Fibroblast of skin of left quadriceps (primary cell): ENCODE results near the gene TSPAN9.

Source experiments
- DNase-seq, 2 experiments: peaks; one replicate each; pipeline ENCODE4 v3.0.0-alpha.2; 2013; ENCODE audit warnings: low read depth in 2 of 2

The TSPAN9 gene

GRCh38 chr12:3077572-3078081 lies 448 bp downstream of the TSPAN9 start:
- no peak for DNase-seq

DNA sequence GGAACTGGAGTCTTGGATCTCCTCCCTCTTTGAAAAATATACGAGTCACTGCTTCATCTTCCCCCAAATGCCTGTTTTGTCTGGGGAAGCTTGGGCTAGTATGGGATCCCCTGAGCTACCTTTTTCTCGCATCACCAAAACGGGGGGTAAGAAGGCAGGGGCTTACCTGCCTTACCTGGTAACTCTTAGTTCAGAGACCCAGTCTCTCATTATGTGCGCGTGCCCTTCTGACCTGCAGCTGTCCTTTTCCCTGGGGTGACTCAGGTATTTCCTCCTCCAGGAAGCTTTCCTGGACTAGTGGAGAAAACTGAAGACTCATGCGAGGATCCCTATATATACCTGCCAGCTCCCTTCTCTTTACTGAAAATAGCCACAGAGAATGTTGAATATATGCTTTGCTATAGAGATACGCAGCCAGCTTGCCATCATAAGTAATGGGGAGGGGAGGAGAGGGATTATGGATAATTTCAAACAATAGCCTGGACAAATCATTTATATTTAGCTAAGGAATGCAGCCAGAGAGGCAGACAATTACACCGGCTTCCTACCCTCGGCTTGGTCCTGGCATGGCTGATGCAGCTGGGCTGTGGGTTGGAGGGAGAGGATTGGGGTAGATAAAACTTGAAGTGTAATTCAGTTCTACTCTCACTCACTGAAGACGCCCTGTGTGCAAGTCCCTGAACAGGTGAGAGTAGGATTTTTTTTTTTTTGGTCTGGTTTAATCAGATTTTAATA lies 1.1 kb downstream of the TSPAN9 start:
- no peak for DNase-seq

GRCh38 chr12:3081091-3081490 lies 3.9 kb downstream of the TSPAN9 start:
- DNase-seq = no peak

GRCh38 chr12:3081886-3082285 lies 4.7 kb downstream of the TSPAN9 start:
- DNase-seq = no peak

- no peak for DNase-seq
Measured at GRCh38 chr12:3083241-3083920, 6.2 kb downstream of the TSPAN9 start.

DNA sequence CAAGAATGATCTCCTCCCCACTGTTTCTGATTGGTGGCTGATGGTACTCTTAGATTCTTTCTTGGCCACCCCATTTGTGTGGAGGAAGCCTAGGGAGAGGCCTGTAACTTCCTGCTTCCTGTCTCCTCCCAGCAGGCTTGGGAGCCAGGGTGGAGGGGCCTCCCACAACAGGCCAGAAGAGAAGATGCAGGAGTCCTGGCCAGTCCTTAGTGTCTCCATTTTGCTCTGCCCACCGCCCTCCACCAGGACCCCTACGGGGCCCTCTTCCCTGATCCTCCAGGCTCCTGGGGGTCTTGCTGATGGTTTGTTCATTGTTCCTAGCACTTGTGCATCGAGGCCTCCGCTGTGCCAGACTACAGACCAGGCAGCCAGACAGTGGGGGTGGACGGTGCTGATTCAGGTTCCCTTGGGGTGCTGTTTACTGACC lies 6.8 kb downstream of the TSPAN9 start:
- DNase-seq = no peak

- no peak for DNase-seq
Measured at GRCh38 chr12:3084742-3085141, 7.6 kb downstream of the TSPAN9 start.

DNA sequence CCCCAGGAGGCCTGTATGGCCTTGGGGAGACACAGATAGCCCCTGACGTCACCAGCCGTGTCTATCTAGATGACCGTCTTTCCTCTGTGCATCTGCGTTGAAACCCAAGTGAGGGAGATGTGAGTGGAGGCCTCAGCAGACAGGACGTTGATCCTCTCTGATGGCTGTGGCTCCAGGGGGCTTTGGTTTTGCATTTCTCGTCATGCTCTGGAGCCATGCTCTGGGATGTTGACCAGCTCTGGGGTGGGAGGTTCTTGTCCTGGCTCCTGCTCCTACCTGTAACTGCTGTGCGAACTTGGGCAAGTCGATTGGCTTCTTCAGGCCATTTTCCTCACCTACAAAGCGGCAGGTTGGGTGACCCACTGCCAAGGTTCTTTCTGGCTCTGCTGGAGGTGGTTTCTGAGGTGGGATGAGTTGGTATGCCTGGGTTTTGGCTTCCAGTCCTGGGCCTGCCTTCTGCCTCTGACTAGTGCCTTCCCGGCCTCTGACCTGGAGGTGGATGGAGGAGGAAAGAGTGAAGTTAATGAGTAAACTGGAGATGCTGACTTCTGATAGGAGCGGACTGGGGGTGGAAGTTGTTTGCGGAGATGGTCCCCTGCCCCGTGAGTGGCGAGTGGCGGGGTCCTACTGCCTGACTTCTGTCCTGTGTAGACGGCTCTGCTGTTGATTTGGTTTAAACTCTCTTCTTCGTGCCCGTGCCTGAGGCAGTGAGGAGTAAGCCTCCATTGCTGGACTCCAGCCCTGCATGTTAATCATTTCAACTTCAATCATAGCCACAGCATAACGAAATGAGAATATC lies 8.4 kb downstream of the TSPAN9 start:
- no peak for DNase-seq

- no peak for DNase-seq
Measured at GRCh38 chr12:3086211-3086610, 9.0 kb downstream of the TSPAN9 start.

GRCh38 chr12:3086729-3087323 lies 9.6 kb downstream of the TSPAN9 start:
- no peak for DNase-seq

DNA sequence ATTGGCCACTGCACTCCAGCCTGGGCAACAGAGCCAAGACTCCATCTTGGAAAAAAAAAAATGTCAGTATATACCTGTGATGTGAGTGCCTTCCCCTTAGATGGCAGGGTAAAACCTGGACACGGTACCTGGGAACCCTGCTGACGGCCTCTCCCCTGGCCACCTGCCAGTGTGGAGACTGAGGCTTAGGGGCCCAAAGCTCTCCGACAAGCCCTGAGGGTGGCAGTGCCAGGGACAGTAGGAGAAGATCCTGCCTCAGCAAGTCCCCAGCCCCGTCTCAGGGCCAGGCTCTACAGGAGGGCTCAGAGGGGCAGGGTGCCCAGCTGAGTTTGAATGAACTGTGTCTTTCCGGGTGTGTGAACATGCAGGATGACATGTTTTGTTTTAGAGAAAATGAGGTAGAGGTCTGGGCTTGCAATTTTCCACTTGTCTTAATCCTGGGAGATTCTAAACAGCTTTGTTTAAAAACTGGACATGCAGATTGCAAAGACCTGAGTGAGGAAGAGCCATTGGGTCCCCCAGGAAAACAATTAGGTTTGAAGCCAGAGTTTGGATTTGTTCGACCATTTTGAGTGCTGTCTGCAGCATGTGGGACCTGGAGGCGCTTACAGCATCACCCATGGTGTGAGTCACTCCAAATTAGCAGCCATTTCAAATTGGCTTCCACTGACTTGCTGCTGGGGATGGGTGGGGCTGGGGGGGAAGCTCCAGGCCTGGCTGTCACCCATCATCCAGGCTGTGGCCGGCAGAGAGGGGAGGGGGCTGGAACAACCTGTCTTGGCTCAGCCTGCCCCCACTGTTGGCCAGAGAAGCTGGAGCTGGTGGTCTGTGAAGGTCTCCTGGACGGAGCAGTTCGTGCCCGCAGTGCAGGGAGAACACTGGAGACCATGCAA lies 10.8 kb downstream of the TSPAN9 start:
- DNase-seq = no peak

- DNase-seq = no peak
Measured at GRCh38 chr12:3089588-3089987, 12.4 kb downstream of the TSPAN9 start.

- DNase-seq = no peak
Measured at GRCh38 chr12:3090240-3091037, 13.3 kb downstream of the TSPAN9 start.

DNA sequence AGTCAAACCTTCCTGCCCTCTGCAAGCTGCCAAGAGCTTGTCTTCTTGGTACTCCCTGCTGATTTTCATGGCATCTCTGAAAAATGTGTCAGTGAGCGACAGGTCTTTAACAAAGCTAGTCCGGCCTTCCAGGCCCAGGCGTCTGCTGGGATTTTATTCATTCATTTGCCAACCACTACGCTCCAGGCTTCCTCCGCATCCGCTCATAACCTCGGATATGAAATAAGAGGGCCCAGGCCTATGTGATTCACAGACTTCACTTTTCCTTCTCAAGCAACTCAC lies 13.8 kb downstream of the TSPAN9 start:
- DNase-seq = no peak

- no peak for DNase-seq
Measured at GRCh38 chr12:3091382-3092241, 14.4 kb downstream of the TSPAN9 start.

- DNase-seq = no peak
Measured at GRCh38 chr12:3092764-3093163, 15.6 kb downstream of the TSPAN9 start.

GRCh38 chr12:3097186-3097804 lies 20.1 kb downstream of the TSPAN9 start:
- DNase-seq = no peak

- no peak for DNase-seq
Measured at GRCh38 chr12:3097836-3098235, 20.7 kb downstream of the TSPAN9 start.

- no peak for DNase-seq
Measured at GRCh38 chr12:3098436-3098835, 21.3 kb downstream of the TSPAN9 start.
